NT2/D1 (cell line): ENCODE results near the gene PRKAR2B.

Experiments
- SUZ12 ChIP-seq: IDR thresholded peaks from 2 replicates; pipeline ENCODE4 v1.6.1; 2011; ENCODE audit not compliant: insufficient read length, insufficient read depth; ENCODE audit errors: extremely low read depth
- YY1 ChIP-seq: IDR thresholded peaks from 2 replicates; pipeline ENCODE4 v1.6.1; 2011; ENCODE audit not compliant: insufficient read length, insufficient read depth
- ZNF274 ChIP-seq: IDR thresholded peaks from 2 replicates; pipeline ENCODE4 v1.6.1; 2011; ENCODE audit warnings: mild to moderate bottlenecking, low read depth, low read length

DNA sequence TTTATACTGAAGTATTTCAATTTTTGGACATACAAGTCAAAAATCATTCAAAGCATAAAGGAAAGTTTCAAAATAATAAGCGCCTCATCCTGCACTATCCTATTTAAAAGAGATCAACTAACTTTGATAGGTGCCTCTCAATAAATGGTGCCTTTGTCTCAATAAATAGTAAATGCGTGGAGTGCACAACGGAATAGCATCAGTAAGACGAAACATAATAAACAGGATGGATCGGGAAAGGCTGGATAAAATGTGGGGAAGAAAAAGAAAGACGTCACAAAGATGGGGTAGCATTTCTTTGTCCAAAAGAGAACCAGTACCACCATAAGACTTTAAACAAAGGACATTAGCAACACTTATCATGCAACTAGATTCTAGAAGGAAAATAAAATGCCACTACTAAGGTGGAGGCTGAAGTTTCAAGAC, 571 bp upstream of the PRKAR2B start:
- no peak for TF ChIP-seq YY1
- no peak for TF ChIP-seq ZNF274
- TF ChIP-seq SUZ12: no peak
